Mesothelial cell of epicardium (in vitro differentiated cells): ENCODE results near the gene CLRN3. TPM values are rescaled to one million over a fixed set of nuclear protein-coding genes. Genes with fewer than 3 reads are reported as not detected.

Source experiments
- DNase-seq, 2 experiments: peaks; one replicate each; pipeline ENCODE4 v3.0.0; 2021; ENCODE audit warnings: low spot score in 2 of 2; ENCODE audit not compliant: unreplicated experiment in 2 of 2
- H3K27ac Mint-ChIP-seq: 2 replicates; pipeline ENCODE4 v1.8.0; 2021; ENCODE audit warnings: mixed read lengths
- H3K27me3 Mint-ChIP-seq: 2 replicates; pipeline ENCODE4 v1.8.0; 2021; ENCODE audit warnings: low read depth, mixed read lengths
- H3K36me3 Mint-ChIP-seq: 2 replicates; pipeline ENCODE4 v1.8.0; 2021; ENCODE audit warnings: mixed read lengths
- H3K4me1 Mint-ChIP-seq: 2 replicates; pipeline ENCODE4 v1.8.0; 2021; ENCODE audit warnings: mixed read lengths
- H3K4me3 Mint-ChIP-seq: 2 replicates; pipeline ENCODE4 v1.8.0; 2021; ENCODE audit warnings: mild to moderate bottlenecking, moderate library complexity, mixed read lengths
- H3K9me3 Mint-ChIP-seq: 2 replicates; pipeline ENCODE4 v1.8.0; 2021; ENCODE audit warnings: mixed read lengths
- CTCF ChIP-seq: fragments of 200-600 bp; sonication (generic); IDR thresholded peaks from one replicate; pipeline ENCODE4 v1.5.0; 2021; ENCODE audit warnings: antibody characterized with exemption; ENCODE audit not compliant: unreplicated experiment
- total RNA-seq: library from RNA; stranded (reverse); gene quantifications from 3 replicates; pipeline ENCODE4 v1.2.1, GENCODE V29; 2021

The CLRN3 gene
- total RNA-seq, 1 donor from 2014 or later: not detected

DNA sequence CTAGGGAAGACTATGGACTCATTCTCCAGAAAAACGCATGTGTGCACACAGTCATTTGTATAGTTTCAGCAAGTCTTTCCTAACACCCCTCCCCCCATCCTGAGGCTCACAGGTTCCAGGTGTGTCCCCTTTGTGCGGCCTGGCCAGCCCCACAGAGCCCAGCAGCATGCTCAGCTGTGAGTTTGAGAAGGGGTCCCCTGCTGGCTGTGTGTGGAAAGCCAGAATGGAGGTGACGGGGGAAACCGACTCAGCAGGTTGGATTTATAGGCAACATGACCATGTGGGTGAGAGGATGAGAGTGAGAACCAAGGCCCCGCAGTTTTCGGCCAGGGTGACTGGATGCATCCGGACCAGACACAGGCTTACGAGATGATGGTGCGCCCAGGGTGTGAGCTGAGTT is 24.1 kb upstream of the CLRN3 start:
- Mint-ChIP-seq H3K27ac (no peak overlapping the region), H3K4me1 (no peaks in the 10 kb centered on the region), H3K9me3 (no peaks in the 10 kb centered on the region), H3K27me3 (no peaks in the 10 kb centered on the region), H3K36me3 (no peaks in the 10 kb centered on the region), H3K4me3 (no peak overlapping the region)
- TF ChIP-seq CTCF: no peak
- no peak for DNase-seq

DNA sequence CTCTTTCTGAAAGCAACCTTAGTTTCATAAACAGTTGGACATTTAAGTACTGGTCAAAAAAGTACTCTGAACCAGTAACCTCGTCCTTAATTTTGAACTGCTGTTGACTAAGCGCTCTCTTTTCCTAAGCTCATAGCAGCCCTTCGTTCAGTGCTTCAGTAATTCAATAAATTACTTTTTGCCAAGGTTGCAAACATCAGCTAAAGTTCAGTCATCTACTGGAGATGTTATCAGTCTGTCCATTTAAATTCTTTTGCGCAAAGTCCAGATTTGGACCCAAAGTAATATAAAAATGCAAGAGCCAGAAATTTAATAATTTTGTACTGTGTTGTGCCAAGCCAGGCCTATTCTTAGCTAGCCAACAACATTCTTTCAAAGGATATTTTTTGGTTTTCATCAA is 22.6 kb upstream of the CLRN3 start:
- Mint-ChIP-seq H3K27me3 (no peaks in the 10 kb centered on the region), H3K4me1 (no peaks in the 10 kb centered on the region), H3K9me3 (no peaks in the 10 kb centered on the region), H3K27ac (no peak overlapping the region), H3K36me3 (no peaks in the 10 kb centered on the region), H3K4me3 (no peak overlapping the region)
- no peak for TF ChIP-seq CTCF
- no peak for DNase-seq

DNA sequence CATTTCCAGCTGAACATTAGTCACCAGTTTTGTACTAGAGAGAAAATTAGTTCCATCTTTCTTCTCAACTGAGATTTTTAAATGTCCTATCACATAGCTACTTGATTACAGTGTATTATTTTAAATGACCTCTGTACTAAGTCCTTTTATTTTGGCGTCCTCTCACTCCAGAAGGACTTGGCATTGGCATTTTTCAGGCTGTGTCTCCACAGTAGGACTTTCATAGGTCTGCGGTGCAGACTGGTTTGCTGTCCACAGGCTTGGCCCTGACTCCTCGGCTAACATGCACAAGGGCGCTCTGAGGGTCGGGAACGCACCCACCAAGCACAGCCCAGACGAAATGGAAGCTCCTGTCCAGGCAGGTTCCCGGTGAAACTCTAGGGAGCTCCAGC is 20.6 kb upstream of the CLRN3 start:
- Mint-ChIP-seq H3K4me1 (no peaks in the 10 kb centered on the region), H3K27me3 (peaks cover 16% of the 10 kb centered on the region), H3K27ac (no peak overlapping the region), H3K36me3 (no peaks in the 10 kb centered on the region), H3K9me3 (no peaks in the 10 kb centered on the region), H3K4me3 (no peak overlapping the region)
- no peak for DNase-seq
- TF ChIP-seq CTCF: no peak

DNA sequence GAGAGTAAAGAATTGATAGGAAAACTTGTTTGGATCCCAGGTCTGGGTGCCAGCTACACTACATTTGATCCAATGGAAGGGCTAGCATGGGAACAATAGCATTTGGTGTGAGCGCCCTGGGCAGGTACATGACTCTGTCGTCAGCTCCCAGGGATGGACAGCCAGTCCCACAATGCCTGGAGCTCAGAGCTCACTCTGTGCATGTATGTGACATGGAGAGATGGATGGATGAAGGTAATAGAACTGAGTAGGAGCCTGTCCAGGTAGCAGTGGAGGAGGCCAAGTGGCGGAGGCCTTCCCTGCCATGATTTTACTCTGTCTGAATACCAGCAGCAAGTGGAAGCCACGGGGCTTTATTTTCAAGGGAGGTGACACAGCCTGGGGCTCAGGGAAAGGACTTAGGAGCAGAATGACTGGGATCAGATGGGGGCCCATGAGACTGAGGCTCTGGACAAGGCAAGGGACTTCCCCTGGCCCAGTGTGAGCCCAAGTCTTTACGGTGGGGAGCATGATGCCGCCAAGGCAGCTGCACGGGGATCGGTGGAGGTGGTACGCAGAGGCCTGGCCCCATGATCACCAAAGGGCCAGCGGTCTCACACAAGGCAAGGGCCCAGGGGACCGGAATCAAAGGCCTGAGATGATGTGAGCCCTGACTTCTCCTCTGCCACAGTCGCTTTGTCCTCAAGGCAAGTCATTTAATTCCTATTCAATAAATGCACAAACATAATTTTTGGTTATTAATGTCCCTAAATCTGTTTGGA is 20.0 kb upstream of the CLRN3 start:
- Mint-ChIP-seq H3K4me3 (no peak overlapping the region), H3K27ac (no peak overlapping the region), H3K27me3 (peaks cover 22% of the 10 kb centered on the region), H3K36me3 (no peaks in the 10 kb centered on the region), H3K4me1 (no peaks in the 10 kb centered on the region), H3K9me3 (no peaks in the 10 kb centered on the region)
- no peak for DNase-seq
- no peak for TF ChIP-seq CTCF

GRCh38 chr10:127911867-127912257 is 19.1 kb upstream of the CLRN3 start:
- H3K36me3 Mint-ChIP-seq: no peaks in the 10 kb centered on the region
- no peaks in the 10 kb centered on the region for H3K9me3 Mint-ChIP-seq
- no peaks in the 10 kb centered on the region for H3K4me1 Mint-ChIP-seq
- DNase-seq: no peak
- peaks cover 24% of the 10 kb centered on the region for H3K27me3 Mint-ChIP-seq
- H3K4me3 Mint-ChIP-seq: no peak overlapping the region
- no peak overlapping the region for H3K27ac Mint-ChIP-seq
- no peak for TF ChIP-seq CTCF
